Bronchial epithelial cell (primary cell): ENCODE results near the gene TPST2. TPM values are rescaled to one million over a fixed set of nuclear protein-coding genes. Genes with fewer than 3 reads are reported as not detected.

Experiments
- DNase-seq: peaks from one replicate; pipeline ENCODE4 v3.0.0-alpha.2; 2010; ENCODE audit warnings: low read depth
- FAIRE-seq: peaks from 2 replicates; lab custom pipeline; 2011; peaks lifted over from hg19 to GRCh38; lab: Jason Lieb, UNC
- H3K27me3 ChIP-seq: 2 replicates; pipeline ENCODE4 v1.5.1; 2011; ENCODE audit warnings: low read length; ENCODE audit not compliant: control insufficient read depth, insufficient read depth
- H3K36me3 ChIP-seq: 2 replicates; pipeline ENCODE4 v1.5.1; 2011; ENCODE audit warnings: low read length; ENCODE audit not compliant: control insufficient read depth, insufficient read depth
- H3K4me3 ChIP-seq: 2 replicates; pipeline ENCODE4 v1.5.1; 2011; ENCODE audit warnings: mild to moderate bottlenecking, low read depth, low read length, control low read depth
- total RNA-seq: library from RNA; depleted of rRNA; stranded (reverse); fragments of >200 nt; gene quantifications from 2 replicates; pipeline ENCODE4 v1.2.1, GENCODE V29; 2014
- TF ChIP-seq, protein P1 (sequence below): IDR thresholded peaks from 2 replicates; pipeline ENCODE4 v1.5.1; 2011; ENCODE audit warnings: mild to moderate bottlenecking, moderate library complexity, low read length, control low read depth, inconsistent platforms; ENCODE audit not compliant: insufficient read depth, severe bottlenecking

TPST2 gene
- total RNA-seq, 1 donor from 2014 or later = 18.4 TPM

DNA sequence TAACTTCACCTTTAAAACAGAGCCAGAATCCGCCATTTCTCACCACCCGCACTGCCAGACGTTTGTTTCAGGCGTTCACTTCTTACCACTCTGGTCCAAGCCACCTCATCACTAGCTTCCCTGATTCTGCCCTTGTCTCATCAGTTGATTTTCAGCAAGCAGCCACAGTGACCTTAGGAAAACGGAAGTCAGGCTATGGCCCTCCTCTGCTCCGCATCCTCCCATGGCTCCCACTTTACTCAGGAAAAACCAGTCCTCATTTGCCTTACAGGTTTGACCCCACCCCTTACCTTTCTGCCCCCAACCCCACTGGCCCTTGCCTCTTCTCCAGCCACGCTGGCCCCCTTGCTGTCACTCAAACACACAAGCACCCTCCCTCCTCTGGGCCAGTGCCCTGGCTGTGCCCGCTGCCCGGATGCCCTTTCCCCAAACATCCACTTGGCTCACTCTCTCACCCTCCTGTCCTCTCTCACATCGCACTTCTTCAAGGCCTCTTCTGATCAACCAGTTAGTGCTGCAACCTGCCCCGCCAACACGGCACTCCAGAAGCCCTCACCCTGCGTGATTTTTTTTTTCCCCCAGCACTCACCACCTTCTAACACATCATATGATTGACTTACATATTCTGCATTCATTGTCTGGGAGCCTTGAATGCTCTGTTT lies 18.9 kb downstream of the TPST2 start:
- Histone ChIP-seq H3K4me3 (no peak overlapping the region), H3K36me3 (no peaks in the 10 kb centered on the region), H3K27me3 (no peaks in the 10 kb centered on the region)
- TF ChIP-seq, protein P1, sequence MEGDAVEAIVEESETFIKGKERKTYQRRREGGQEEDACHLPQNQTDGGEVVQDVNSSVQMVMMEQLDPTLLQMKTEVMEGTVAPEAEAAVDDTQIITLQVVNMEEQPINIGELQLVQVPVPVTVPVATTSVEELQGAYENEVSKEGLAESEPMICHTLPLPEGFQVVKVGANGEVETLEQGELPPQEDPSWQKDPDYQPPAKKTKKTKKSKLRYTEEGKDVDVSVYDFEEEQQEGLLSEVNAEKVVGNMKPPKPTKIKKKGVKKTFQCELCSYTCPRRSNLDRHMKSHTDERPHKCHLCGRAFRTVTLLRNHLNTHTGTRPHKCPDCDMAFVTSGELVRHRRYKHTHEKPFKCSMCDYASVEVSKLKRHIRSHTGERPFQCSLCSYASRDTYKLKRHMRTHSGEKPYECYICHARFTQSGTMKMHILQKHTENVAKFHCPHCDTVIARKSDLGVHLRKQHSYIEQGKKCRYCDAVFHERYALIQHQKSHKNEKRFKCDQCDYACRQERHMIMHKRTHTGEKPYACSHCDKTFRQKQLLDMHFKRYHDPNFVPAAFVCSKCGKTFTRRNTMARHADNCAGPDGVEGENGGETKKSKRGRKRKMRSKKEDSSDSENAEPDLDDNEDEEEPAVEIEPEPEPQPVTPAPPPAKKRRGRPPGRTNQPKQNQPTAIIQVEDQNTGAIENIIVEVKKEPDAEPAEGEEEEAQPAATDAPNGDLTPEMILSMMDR = no peak
- DNase-seq = no peak
- no peak for FAIRE-seq

DNA sequence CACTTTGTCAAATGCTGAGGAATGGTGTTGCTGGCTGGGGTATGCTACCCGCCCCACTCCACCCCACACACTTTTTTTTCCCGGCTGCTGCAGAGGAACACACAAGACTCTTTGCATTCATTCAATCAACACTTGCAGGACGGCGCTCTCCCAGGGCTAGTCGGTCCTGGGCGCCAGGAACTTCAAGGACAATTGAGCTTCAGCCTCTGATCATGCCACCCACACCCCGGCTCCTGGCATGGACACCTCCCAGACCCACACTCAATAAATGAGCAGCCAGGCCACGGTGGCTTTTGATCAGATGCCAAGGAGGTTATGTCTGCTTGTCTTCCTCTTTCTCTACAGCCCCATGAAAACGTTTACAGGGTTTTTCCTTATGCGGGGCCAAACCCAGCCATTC lies 19.8 kb downstream of the TPST2 start:
- no peak for FAIRE-seq
- Histone ChIP-seq H3K27me3 (no peaks in the 10 kb centered on the region), H3K36me3 (peaks cover under 1% of the 10 kb centered on the region), H3K4me3 (no peak overlapping the region)
- TF ChIP-seq, protein P1 = no peak
- no peak for DNase-seq

DNA sequence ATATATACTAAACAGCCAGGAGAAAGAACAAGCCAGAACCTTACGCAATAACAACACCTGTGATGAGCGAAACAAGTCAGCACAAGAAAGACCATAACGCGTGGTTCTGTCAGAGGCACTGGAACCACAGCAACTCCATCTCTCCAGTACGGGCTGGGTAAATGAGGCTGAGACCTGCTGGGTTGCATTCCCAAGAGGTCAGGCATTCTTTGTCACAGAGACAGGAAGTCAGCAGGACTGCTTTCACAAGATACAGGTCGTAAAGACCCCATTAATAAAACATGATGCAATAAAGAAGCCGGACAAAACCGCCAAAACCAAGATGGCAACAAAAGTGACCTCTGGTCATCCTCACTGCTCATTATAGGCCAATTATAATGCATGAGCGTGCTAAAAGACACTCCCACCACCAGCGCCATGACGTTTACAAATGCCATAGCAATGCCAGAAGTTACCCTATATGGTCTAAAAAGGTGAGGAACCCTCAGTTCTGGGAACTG lies 21.7 kb downstream of the TPST2 start:
- H3K36me3 ChIP-seq = peaks cover 3% of the 10 kb centered on the region
- no peak overlapping the region for H3K4me3 ChIP-seq
- DNase-seq = peak; percentile 96
- TF ChIP-seq, protein P1 = no peak
- FAIRE-seq = peak; percentile 96
- no peaks in the 10 kb centered on the region for H3K27me3 ChIP-seq

DNA sequence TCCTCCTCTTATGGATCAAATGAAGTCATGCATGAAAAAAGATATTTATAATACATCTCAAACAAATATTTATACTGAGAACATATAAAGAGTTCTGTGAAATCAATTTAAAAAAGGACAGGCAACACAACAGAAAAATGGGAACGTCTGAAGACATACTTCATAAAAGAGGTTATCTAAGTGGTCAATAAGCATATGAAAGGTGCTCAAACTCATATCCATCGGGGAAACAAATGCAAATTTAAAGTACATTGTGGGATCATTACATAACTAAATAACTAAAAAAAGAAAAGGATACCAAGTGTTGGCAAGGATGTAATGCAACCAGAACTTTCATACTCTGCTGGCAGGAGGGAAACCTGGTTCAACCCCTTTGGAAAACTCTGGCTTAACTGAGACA lies 22.3 kb downstream of the TPST2 start:
- Histone ChIP-seq H3K36me3 (peaks cover 3% of the 10 kb centered on the region), H3K4me3 (no peak overlapping the region), H3K27me3 (no peaks in the 10 kb centered on the region)
- no peak for FAIRE-seq
- TF ChIP-seq, protein P1 = no peak
- no peak for DNase-seq

DNA sequence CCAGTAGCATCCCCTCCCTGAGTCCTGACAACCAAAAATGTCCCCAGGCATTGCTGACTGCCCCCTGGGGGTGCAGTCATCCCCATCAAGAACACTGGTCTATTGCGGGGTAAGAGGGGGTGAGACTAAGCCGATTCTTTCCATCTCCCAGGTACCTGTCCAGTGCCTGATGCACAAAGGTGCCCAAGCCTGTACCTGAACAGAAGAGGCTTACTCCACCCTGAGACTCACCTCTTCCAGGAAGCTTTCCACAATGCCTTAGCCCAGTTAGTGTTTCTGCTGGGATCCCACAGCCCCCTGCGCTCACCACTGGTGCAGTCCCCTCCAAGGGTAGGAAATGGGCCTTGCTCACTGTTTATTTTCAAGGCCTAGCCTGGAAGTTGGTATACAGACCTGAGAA lies 22.9 kb downstream of the TPST2 start:
- TF ChIP-seq, protein P1 = no peak
- FAIRE-seq (no peak), DNase-seq (no peak)
- H3K36me3 ChIP-seq = peaks cover 3% of the 10 kb centered on the region
- H3K27me3 ChIP-seq = no peaks in the 10 kb centered on the region
- no peak overlapping the region for H3K4me3 ChIP-seq

DNA sequence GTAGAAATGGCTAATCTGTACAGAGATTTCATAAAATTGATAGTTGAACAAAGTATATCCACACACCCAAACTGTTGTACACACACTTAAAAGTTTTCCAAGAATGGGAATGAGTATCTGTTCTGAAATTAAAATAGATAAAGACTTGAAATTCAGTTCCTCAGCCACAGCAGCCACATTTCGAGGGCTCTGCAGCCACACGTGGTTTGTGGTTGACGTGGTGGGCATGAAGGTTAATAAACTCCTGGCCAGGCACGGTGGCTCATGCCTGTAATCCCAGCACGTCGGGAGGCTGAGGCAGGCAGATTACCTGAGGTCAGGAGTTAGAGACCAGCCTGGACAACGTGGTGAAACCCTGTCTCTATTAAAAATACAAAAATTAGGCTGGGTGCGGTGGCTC lies 24.0 kb downstream of the TPST2 start:
- DNase-seq = no peak
- H3K27me3 ChIP-seq = no peaks in the 10 kb centered on the region
- no peak overlapping the region for H3K4me3 ChIP-seq
- TF ChIP-seq, protein P1 = no peak
- H3K36me3 ChIP-seq = peaks cover 3% of the 10 kb centered on the region
- FAIRE-seq = no peak
